Measurements from ENCODE around the gene NTHL1. TPM values are rescaled to one million over a fixed set of nuclear protein-coding genes. Genes with fewer than 3 reads are reported as not detected.

The NTHL1 gene
- total RNA-seq, 1 experiment from 2014 or later, result 52.0 TPM

GRCh38 chr16:2006317-2006716, 41.3 kb downstream of the NTHL1 start:
- no peak overlapping the region for H3K56ac ChIP-seq (ENCODE audit: insufficient read length, low read depth, low read length)
- H3K4me1 ChIP-seq (ENCODE audit: insufficient read depth, low read length), result peaks cover 6% of the 10 kb centered on the region; the same call in 1 of the 2 replicates
- H3K79me1 ChIP-seq (ENCODE audit: insufficient read depth, low read depth, low read length, poor library complexity, severe bottlenecking), result peaks cover 24% of the 10 kb centered on the region
- H3T11ph ChIP-seq (ENCODE audit: low read length), result no peak overlapping the region
- peaks cover 11% of the 10 kb centered on the region for H3K23me2 ChIP-seq (ENCODE audit: insufficient read length, low read depth, low read length, poor library complexity, severe bottlenecking)
- TF ChIP-seq CTCF (conservative IDR thresholded peaks at IDR 0.05), result no peak
- no peak overlapping the region for H2AFZ ChIP-seq (ENCODE audit: low read length)
- peaks cover 26% of the 10 kb centered on the region; the same call in 1 of the 2 replicates for H3K79me2 ChIP-seq (ENCODE audit: insufficient read depth, low read length)
- no peak overlapping the region for H2AK5ac ChIP-seq (ENCODE audit: insufficient read length, low read length)
- no peaks in the 10 kb centered on the region for H3K27me3 ChIP-seq (ENCODE audit: insufficient read depth, low read length)
- H3K23ac ChIP-seq (ENCODE audit: insufficient read length, low read depth, low read length), result no peak overlapping the region
- H3K4me1 Mint-ChIP-seq, result peaks cover 22 to 36% of the 10 kb centered on the region in 2 experiments
- no CpG with 5 or more reads among the region's 8 CpGs for WGBS (ENCODE audit: extremely low coverage, insufficient read length, low lambda C conversion rate)
- no peak overlapping the region for H3K18ac ChIP-seq (ENCODE audit: insufficient read length, low read depth, low read length)
- no peak overlapping the region for H4K5ac ChIP-seq (ENCODE audit: insufficient read length, low read depth, low read length)
- no peak overlapping the region for H3K9ac ChIP-seq (ENCODE audit: extremely low read depth, insufficient read length, low read length)
- H2BK5ac ChIP-seq (ENCODE audit: insufficient read length, low read length), result no peak overlapping the region
- H3K14ac ChIP-seq (ENCODE audit: insufficient read depth, low read length), result no peak overlapping the region; the same call in 1 of the 2 replicates
- no peak overlapping the region for H4K8ac ChIP-seq (replicated peaks; ENCODE audit: insufficient read length, low read depth, low read length)
- H3K36me3 Mint-ChIP-seq (ENCODE audit: insufficient read depth in 1 of 3, low read depth in 3 of 3), result peaks cover 14 to 26% (median 25%) of the 10 kb centered on the region in 3 experiments
- H3K27ac Mint-ChIP-seq, result peak overlapping the region in 1 of 3 experiments; percentile 80; a peak in 3 of 7 replicates
- no peak overlapping the region for H4K91ac ChIP-seq (ENCODE audit: insufficient read length, low read depth, low read length)
- H2BK15ac ChIP-seq (ENCODE audit: low read depth, low read length), result no peak overlapping the region
- no peak overlapping the region for H2BK20ac ChIP-seq (ENCODE audit: low read depth, low read length, poor library complexity, severe bottlenecking)
- H3K27me3 Mint-ChIP-seq (ENCODE audit: low read depth), result no peaks in the 10 kb centered on the region; the same call in 1 of the 2 replicates
- no peaks in the 10 kb centered on the region for H3K9me3 ChIP-seq (ENCODE audit: control insufficient read depth, low read depth, low read length)
- no peak overlapping the region for H3K4ac ChIP-seq (ENCODE audit: low read depth, low read length)
- H2BK12ac ChIP-seq (ENCODE audit: insufficient read length, low read depth, low read length), result no peak overlapping the region
- H3K4me2 ChIP-seq (ENCODE audit: insufficient read depth, insufficient read length, low read length), result no peak overlapping the region
- H3K4me3 Mint-ChIP-seq, result peak overlapping the region in 1 of 2 experiments; percentile 46; a peak in 2 of 5 replicates
- H3K9me3 Mint-ChIP-seq, result no peaks in the 10 kb centered on the region; a peak in 1 of 5 replicates
- H4K20me1 ChIP-seq (ENCODE audit: control insufficient read depth, insufficient read depth, insufficient read length), result no peaks in the 10 kb centered on the region
- H3K27ac ChIP-seq (ENCODE audit: insufficient read length, low read depth, low read length), result no peak overlapping the region
- DNase-seq, result no peak
- H2BK120ac ChIP-seq (ENCODE audit: low read depth, low read length, poor library complexity, severe bottlenecking), result no peak overlapping the region
